ENCODE measurements around the gene RAB32. TPM values are rescaled to one million over a fixed set of nuclear protein-coding genes. Genes with fewer than 3 reads are reported as not detected.

Gene RAB32
- total RNA-seq, 1 donor from 2014 or later, result not detected

GRCh38 chr6:146532702-146533101 is 10.9 kb upstream of the RAB32 start:
- no peaks in the 10 kb centered on the region for H3K9me3 Mint-ChIP-seq
- no peak for TF ChIP-seq CTCF (IDR thresholded peaks at IDR 0.05)

GRCh38 chr6:146542881-146543210 is 787 bp upstream of the RAB32 start:
- POLR2A ChIA-PET, result no interaction called here
- DNase-seq, result no peak
- intact Hi-C loops (cut with micrococcal nuclease), result no loop called here
- Mint-ChIP-seq H3K9me3 (no peaks in the 10 kb centered on the region), H3K4me3 (no peak overlapping the region), H3K4me1 (peaks cover 9% of the 10 kb centered on the region), H3K36me3 (ENCODE audit: low read depth) (no peaks in the 10 kb centered on the region), H3K27ac (no peak overlapping the region), H3K27me3 (peaks cover 26% of the 10 kb centered on the region)
- no peak for TF ChIP-seq CTCF (IDR thresholded peaks at IDR 0.05)
- CTCF ChIA-PET, result no interaction called here
- ATAC-seq (ENCODE audit: low read depth), result no peak

More at GRCh38 chr6:146532702-146533101, 10.9 kb upstream of the RAB32 start:
- H3K27me3 Mint-ChIP-seq, result no peaks in the 10 kb centered on the region
- ChIA-PET POLR2A (no interaction called here), CTCF (no interaction called here)
- intact Hi-C loops (cut with micrococcal nuclease), result no loop called here
- H3K27ac Mint-ChIP-seq, result no peak overlapping the region
- DNase-seq (no peak), ATAC-seq (ENCODE audit: low read depth) (no peak)
- no peak overlapping the region for H3K4me3 Mint-ChIP-seq
- no peaks in the 10 kb centered on the region for H3K36me3 Mint-ChIP-seq (ENCODE audit: low read depth)
- H3K4me1 Mint-ChIP-seq, result no peaks in the 10 kb centered on the region

GRCh38 chr6:146543940-146544615 is 445 bp downstream of the RAB32 start:
- H3K4me1 Mint-ChIP-seq, result peaks cover 9% of the 10 kb centered on the region
- ChIA-PET POLR2A (no interaction called here), CTCF (no interaction called here)
- intact Hi-C loops (cut with micrococcal nuclease), result no loop called here
- H3K27me3 Mint-ChIP-seq, result peaks cover 26% of the 10 kb centered on the region
- no peaks in the 10 kb centered on the region for H3K9me3 Mint-ChIP-seq
- peak overlapping the region; percentile 69 for H3K4me3 Mint-ChIP-seq
- H3K27ac Mint-ChIP-seq, result no peak overlapping the region
- H3K36me3 Mint-ChIP-seq (ENCODE audit: low read depth), result no peaks in the 10 kb centered on the region
- ATAC-seq (ENCODE audit: low read depth), result no peak
- no peak for DNase-seq
- no peak for TF ChIP-seq CTCF (IDR thresholded peaks at IDR 0.05)

- ATAC-seq (ENCODE audit: low read depth), result no peak
- Mint-ChIP-seq H3K27ac (no peak overlapping the region), H3K27me3 (peaks cover 26% of the 10 kb centered on the region)
These were observed 1.1 kb downstream of the RAB32 start for GRCh38 chr6:146544616-146545182.

GRCh38 chr6:146545581-146545980 is 1.9 kb downstream of the RAB32 start:
- H3K4me3 Mint-ChIP-seq, result no peak overlapping the region
- no peak for DNase-seq
- no peak for TF ChIP-seq CTCF (IDR thresholded peaks at IDR 0.05)
- H3K27me3 Mint-ChIP-seq, result peaks cover 26% of the 10 kb centered on the region
- H3K27ac Mint-ChIP-seq, result no peak overlapping the region
- intact Hi-C loops (cut with micrococcal nuclease), result no loop called here
- ChIA-PET POLR2A (no interaction called here), CTCF (no interaction called here)
- no peaks in the 10 kb centered on the region for H3K36me3 Mint-ChIP-seq (ENCODE audit: low read depth)
- no peaks in the 10 kb centered on the region for H3K9me3 Mint-ChIP-seq
- peaks cover 9% of the 10 kb centered on the region for H3K4me1 Mint-ChIP-seq
- no peak for ATAC-seq (ENCODE audit: low read depth)

More at GRCh38 chr6:146544616-146545182, 1.1 kb downstream of the RAB32 start:
- no peak overlapping the region for H3K4me3 Mint-ChIP-seq
- POLR2A ChIA-PET, result no interaction called here
- H3K9me3 Mint-ChIP-seq, result no peaks in the 10 kb centered on the region
- CTCF ChIA-PET, result no interaction called here
- intact Hi-C loops (cut with micrococcal nuclease), result no loop called here
- no peak for TF ChIP-seq CTCF (IDR thresholded peaks at IDR 0.05)
- DNase-seq, result no peak
- peaks cover 9% of the 10 kb centered on the region for H3K4me1 Mint-ChIP-seq
- no peaks in the 10 kb centered on the region for H3K36me3 Mint-ChIP-seq (ENCODE audit: low read depth)

All from activated B cell treated with CpG ODN at 0.5 μM for 24 hours (primary cell).